GM19043 (cell line): ENCODE measurements around the gene DTX3L.

ENCODE experiments used
- ATAC-seq: cut with Tn5 transposase; IDR thresholded peaks from one replicate; pipeline ENCODE4 v1.9.1; 2021; ENCODE audit warnings: low read depth; ENCODE audit not compliant: unreplicated experiment

The DTX3L gene

GRCh38 chr3:122564155-122564912, at the start of gene DTX3L, which contains the start of gene PARP9:
Gene DTX3L (plus strand): TSS chr3:122564338. CDS start chr3:122564427, 89 bp downstream.
Gene PARP9 (minus strand): TSS chr3:122564300. CDS start chr3:122559620, 4,680 bp downstream.
- peak; percentile 57 for ATAC-seq

GRCh38 chr3:122515020-122515468, 49.1 kb upstream of the DTX3L start:
- no peak for ATAC-seq

GRCh38 chr3:122515870-122516269, 48.3 kb upstream of the DTX3L start:
- ATAC-seq: no peak

GRCh38 chr3:122516846-122517360, 47.2 kb upstream of the DTX3L start:
- ATAC-seq: no peak

GRCh38 chr3:122519693-122520092, 44.4 kb upstream of the DTX3L start:
- no peak for ATAC-seq

GRCh38 chr3:122520861-122521260, 43.3 kb upstream of the DTX3L start:
- no peak for ATAC-seq

GRCh38 chr3:122523317-122523716, 40.8 kb upstream of the DTX3L start:
- ATAC-seq: no peak

- no peak for ATAC-seq
Observed at GRCh38 chr3:122530164-122530563, 34.0 kb upstream of the DTX3L start.

- ATAC-seq: no peak
Observed at GRCh38 chr3:122533480-122533879, 30.7 kb upstream of the DTX3L start.

- ATAC-seq: peak; percentile 99
Observed at GRCh38 chr3:122533931-122534334, 30.2 kb upstream of the DTX3L start.

- ATAC-seq: no peak
Observed at GRCh38 chr3:122535964-122536631, 28.0 kb upstream of the DTX3L start.

GRCh38 chr3:122536632-122537001, 27.5 kb upstream of the DTX3L start:
- no peak for ATAC-seq

GRCh38 chr3:122538956-122539490, 25.1 kb upstream of the DTX3L start:
- no peak for ATAC-seq

- no peak for ATAC-seq
Observed at GRCh38 chr3:122546151-122546550, 18.0 kb upstream of the DTX3L start.

- ATAC-seq: no peak
Observed at GRCh38 chr3:122548076-122548475, 16.1 kb upstream of the DTX3L start.

GRCh38 chr3:122548619-122549018, 15.5 kb upstream of the DTX3L start:
- no peak for ATAC-seq

- ATAC-seq: no peak
Observed at GRCh38 chr3:122553171-122553570, 11.0 kb upstream of the DTX3L start.

- ATAC-seq: no peak
Observed at GRCh38 chr3:122555275-122556071, 8.7 kb upstream of the DTX3L start.

GRCh38 chr3:122557356-122557755, 6.8 kb upstream of the DTX3L start:
- no peak for ATAC-seq

GRCh38 chr3:122558605-122559004, 5.5 kb upstream of the DTX3L start:
- ATAC-seq: no peak

GRCh38 chr3:122559906-122560305, 4.2 kb upstream of the DTX3L start:
- no peak for ATAC-seq
